ENCODE data around the gene ETV6.
"Not testable (repeated sequence)": the region's sequence is repeated elsewhere in the genome, so short reads cannot be mapped to it uniquely, and the experiment has no call there.

Gene ETV6

GRCh38 chr12:11668611-11669010, 19.1 kb downstream of the ETV6 start:
- no peak for DNase-seq (ENCODE audit: low read depth)

- no peak for DNase-seq (ENCODE audit: low read depth)
Observed at GRCh38 chr12:11669348-11669747, 19.9 kb downstream of the ETV6 start.

- DNase-seq (ENCODE audit: low read depth), result no peak
Observed at GRCh38 chr12:11672256-11673191, 23.1 kb downstream of the ETV6 start.

GRCh38 chr12:11673666-11674461, 24.4 kb downstream of the ETV6 start:
- no peak for DNase-seq (ENCODE audit: low read depth)

GRCh38 chr12:11674894-11675390, 25.5 kb downstream of the ETV6 start:
- no peak for DNase-seq (ENCODE audit: low read depth)

- no peak for DNase-seq (ENCODE audit: low read depth)
Observed at GRCh38 chr12:11676052-11676451, 26.6 kb downstream of the ETV6 start.

GRCh38 chr12:11677093-11677492, 27.6 kb downstream of the ETV6 start:
- DNase-seq (ENCODE audit: low read depth), result no peak

- no peak for DNase-seq (ENCODE audit: low read depth)
Observed at GRCh38 chr12:11677752-11678151, 28.3 kb downstream of the ETV6 start.

GRCh38 chr12:11678781-11679180, 29.3 kb downstream of the ETV6 start:
- no peak for DNase-seq (ENCODE audit: low read depth)

GRCh38 chr12:11681207-11681606, 31.7 kb downstream of the ETV6 start:
- DNase-seq (ENCODE audit: low read depth), result no peak

GRCh38 chr12:11681695-11682094, 32.2 kb downstream of the ETV6 start:
- not testable (repeated sequence) for DNase-seq (ENCODE audit: low read depth)

GRCh38 chr12:11684393-11684792, 34.9 kb downstream of the ETV6 start:
- DNase-seq (ENCODE audit: low read depth), result no peak

- no peak for DNase-seq (ENCODE audit: low read depth)
Observed at GRCh38 chr12:11684811-11685210, 35.3 kb downstream of the ETV6 start.

- no peak for DNase-seq (ENCODE audit: low read depth)
Observed at GRCh38 chr12:11685316-11685715, 35.8 kb downstream of the ETV6 start.

GRCh38 chr12:11685716-11686115, 36.2 kb downstream of the ETV6 start:
- DNase-seq (ENCODE audit: low read depth), result no peak

GRCh38 chr12:11686120-11686519, 36.6 kb downstream of the ETV6 start:
- no peak for DNase-seq (ENCODE audit: low read depth)

GRCh38 chr12:11687528-11687927, 38.1 kb downstream of the ETV6 start:
- no peak for DNase-seq (ENCODE audit: low read depth)

GRCh38 chr12:11688379-11688778, 38.9 kb downstream of the ETV6 start:
- no peak for DNase-seq (ENCODE audit: low read depth)

- no peak for DNase-seq (ENCODE audit: low read depth)
Observed at GRCh38 chr12:11688831-11689230, 39.4 kb downstream of the ETV6 start.

- DNase-seq (ENCODE audit: low read depth), result no peak
Observed at GRCh38 chr12:11689591-11690186, 40.2 kb downstream of the ETV6 start.

GRCh38 chr12:11693067-11693466, 43.6 kb downstream of the ETV6 start:
- no peak for DNase-seq (ENCODE audit: low read depth)

GRCh38 chr12:11693601-11694000, 44.1 kb downstream of the ETV6 start:
- DNase-seq (ENCODE audit: low read depth), result no peak
